Testis (tissue), 3 donors: ENCODE measurements around the gene IL34. TPM values are rescaled to one million over a fixed set of nuclear protein-coding genes. Genes with fewer than 3 reads are reported as not detected.

Experiments used
- DNase-seq: peaks from one replicate; pipeline ENCODE4 v3.0.0-alpha.2; 2019
- H3K27ac ChIP-seq, 2 donors: fragments of 200-600 bp; sonication (generic); one replicate each; pipeline ENCODE4 v1.5.1; 2019
- H3K27me3 ChIP-seq: fragments of 200-600 bp; sonication (generic); one replicate; pipeline ENCODE4 v1.5.1; 2019
- H3K36me3 ChIP-seq: fragments of 200-600 bp; sonication (generic); one replicate; pipeline ENCODE4 v1.5.1; 2017; ENCODE audit warnings: low read depth; ENCODE audit errors: missing control alignments
- H3K4me1 ChIP-seq: fragments of 200-600 bp; sonication (generic); one replicate; pipeline ENCODE4 v1.5.1; 2019
- H3K4me3 ChIP-seq, 2 donors: fragments of 200-600 bp; sonication (generic); one replicate each; pipeline ENCODE4 v1.5.1; 2017 to 2019
- H3K9me3 ChIP-seq: fragments of 200-600 bp; sonication (generic); one replicate; pipeline ENCODE4 v1.5.1; 2017
- POLR2A ChIP-seq: fragments of 450-650 bp; IDR thresholded peaks from one replicate; pipeline ENCODE4 v1.6.1; 2017; ENCODE audit warnings: antibody characterized with exemption, mild to moderate bottlenecking, moderate library complexity
- WGBS, 2 donors: methylation state at CpG; one replicate each; pipeline ENCODE4 v1.1.5; 2018; 5-methylcytosine and 5-hydroxymethylcytosine counted together
- intact Hi-C: fragments of 100-400 bp; cut with DNase I; formaldehyde crosslinking; loops from one replicate; pipeline ENCODE4 v1.15.1; 2023; ENCODE audit warnings: low total_unique reads
- polyA plus RNA-seq: library from polyadenylated mRNA; stranded (reverse); fragments of 350-450 nt; fragmentation: Illumina TruSeq; extraction: RNeasy Lipid Tissue Mini Kit (QIAGEN cat#74804); gene quantifications from one replicate; pipeline ENCODE4 v1.2.3, GENCODE V29; 2014; ENCODE audit warnings: low read depth, low replicate concordance; ENCODE audit not compliant: insufficient read depth
- total RNA-seq, 2 donors: library from RNA; depleted of rRNA; stranded (reverse); fragments of >200 nt; gene quantifications; one replicate each; pipeline ENCODE4 v1.2.3, GENCODE V29; 2016
- TF ChIP-seq, protein P1 (sequence below), 3 experiments: fragments of 450-650 bp in 2 of 3; fragments of 200-600 bp in 1 of 3; sonication (generic) in 1 of 3; IDR thresholded peaks; one replicate each; pipeline ENCODE4 v1.5.1; 2016 to 2019; ENCODE audit warnings: antibody characterized with exemption in 3 of 3, mild to moderate bottlenecking in 2 of 3, moderate library complexity in 1 of 3

Gene IL34
- total and polyA plus RNA-seq, 3 donors from 2014 or later = 5.4 to 11.9 (median 7.9) TPM

DNA sequence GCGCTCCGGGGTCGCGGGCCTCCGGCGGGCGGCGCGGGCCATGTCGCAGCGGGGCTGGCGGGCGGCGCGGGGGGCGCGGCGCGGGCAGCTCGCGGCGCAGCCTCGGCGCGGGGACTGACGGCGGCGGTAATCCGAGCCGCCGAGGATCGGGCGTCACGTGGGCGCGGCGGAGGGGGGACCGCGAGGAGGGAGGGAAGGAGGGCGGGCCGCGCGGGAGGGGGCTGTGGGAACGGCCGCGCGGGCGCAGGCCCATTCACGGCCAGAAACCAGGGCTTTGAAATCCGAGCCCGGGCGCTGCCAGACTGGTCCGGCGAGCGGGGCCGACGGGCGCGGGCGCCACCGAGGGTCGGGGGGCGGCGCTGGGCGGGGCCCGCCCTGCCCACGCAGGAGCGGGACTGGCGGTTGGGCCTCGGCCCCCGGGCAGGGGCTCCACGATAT, 39.6 kb downstream of the IL34 start, which contains the start of gene MTSS2:
MTSS2 (minus strand) TSS at position 116 of the 438 bp plus-strand sequence. CDS start 262 bp downstream, outside the sequence.
- Histone ChIP-seq H3K36me3 (no peaks in the 10 kb centered on the region), H3K27me3 (no peaks in the 10 kb centered on the region), H3K4me3 (peak within 1 kb of the TSS; percentile 39 to 61), H3K9me3 (no peaks in the 10 kb centered on the region), H3K4me1 (peaks cover 44% of the 10 kb centered on the region), H3K27ac (peak within 1 kb of the TSS in 1 of 2 donors; percentile 77)
- WGBS, 2 donors = 1% methylated on average over 31 of the region's 72 CpGs; no CpG with 5 or more reads in 1 of the 2 donors
- peak; percentile 82 for DNase-seq
- intact Hi-C loops = no loop called here
- TF ChIP-seq, protein P1, sequence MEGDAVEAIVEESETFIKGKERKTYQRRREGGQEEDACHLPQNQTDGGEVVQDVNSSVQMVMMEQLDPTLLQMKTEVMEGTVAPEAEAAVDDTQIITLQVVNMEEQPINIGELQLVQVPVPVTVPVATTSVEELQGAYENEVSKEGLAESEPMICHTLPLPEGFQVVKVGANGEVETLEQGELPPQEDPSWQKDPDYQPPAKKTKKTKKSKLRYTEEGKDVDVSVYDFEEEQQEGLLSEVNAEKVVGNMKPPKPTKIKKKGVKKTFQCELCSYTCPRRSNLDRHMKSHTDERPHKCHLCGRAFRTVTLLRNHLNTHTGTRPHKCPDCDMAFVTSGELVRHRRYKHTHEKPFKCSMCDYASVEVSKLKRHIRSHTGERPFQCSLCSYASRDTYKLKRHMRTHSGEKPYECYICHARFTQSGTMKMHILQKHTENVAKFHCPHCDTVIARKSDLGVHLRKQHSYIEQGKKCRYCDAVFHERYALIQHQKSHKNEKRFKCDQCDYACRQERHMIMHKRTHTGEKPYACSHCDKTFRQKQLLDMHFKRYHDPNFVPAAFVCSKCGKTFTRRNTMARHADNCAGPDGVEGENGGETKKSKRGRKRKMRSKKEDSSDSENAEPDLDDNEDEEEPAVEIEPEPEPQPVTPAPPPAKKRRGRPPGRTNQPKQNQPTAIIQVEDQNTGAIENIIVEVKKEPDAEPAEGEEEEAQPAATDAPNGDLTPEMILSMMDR (IDR thresholded peaks at IDR 0.05) = no peak
- TF ChIP-seq POLR2A = no peak

- TF ChIP-seq, protein P1 (IDR thresholded peaks at IDR 0.05) = no peak
- no peak for TF ChIP-seq POLR2A
- Histone ChIP-seq H3K27ac (peak overlapping the region in 1 of 2 donors; percentile 77), H3K27me3 (no peaks in the 10 kb centered on the region), H3K9me3 (no peaks in the 10 kb centered on the region), H3K4me1 (peaks cover 44% of the 10 kb centered on the region), H3K4me3 (peak overlapping the region in 1 of 2 donors; percentile 26), H3K36me3 (no peaks in the 10 kb centered on the region)
- intact Hi-C loops = no loop called here
- 36% methylated on average over 29 of the region's 29 CpGs; no CpG with 5 or more reads in 1 of the 2 donors for WGBS, 2 donors
- DNase-seq = no peak
Measured at GRCh38 chr16:70686376-70687101, 40.2 kb downstream of the IL34 start.

DNA sequence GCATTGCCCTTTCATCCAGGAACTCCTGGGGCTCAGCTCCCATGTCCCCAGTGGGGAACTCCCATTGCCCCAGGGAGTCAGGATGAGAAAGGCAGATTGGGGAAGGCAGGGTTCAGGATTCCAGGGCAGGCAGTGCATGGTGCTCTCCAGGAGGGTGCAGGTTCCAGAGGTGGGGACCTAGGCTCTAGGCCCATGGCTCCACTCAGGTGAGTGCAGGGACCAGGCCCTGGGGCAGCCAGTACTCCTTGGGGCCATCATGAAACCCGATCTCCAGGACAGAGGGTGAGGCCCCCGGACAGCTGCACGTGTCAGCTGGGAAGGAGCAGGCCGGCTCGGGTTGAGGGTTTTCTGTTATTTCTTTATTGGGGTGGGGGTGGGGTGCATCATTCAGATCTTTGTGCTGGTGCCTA, 40.7 kb downstream of the IL34 start:
- Histone ChIP-seq H3K27me3 (no peaks in the 10 kb centered on the region), H3K36me3 (no peaks in the 10 kb centered on the region), H3K27ac (no peak overlapping the region), H3K9me3 (no peaks in the 10 kb centered on the region), H3K4me1 (peaks cover 43% of the 10 kb centered on the region), H3K4me3 (no peak overlapping the region)
- TF ChIP-seq, protein P1 (IDR thresholded peaks at IDR 0.05) = no peak
- no peak for TF ChIP-seq POLR2A
- WGBS, 2 donors = 40 to 50% methylated on average over 2 to 5 of the region's 5 CpGs
- DNase-seq = no peak
- intact Hi-C loops = no loop called here

DNA sequence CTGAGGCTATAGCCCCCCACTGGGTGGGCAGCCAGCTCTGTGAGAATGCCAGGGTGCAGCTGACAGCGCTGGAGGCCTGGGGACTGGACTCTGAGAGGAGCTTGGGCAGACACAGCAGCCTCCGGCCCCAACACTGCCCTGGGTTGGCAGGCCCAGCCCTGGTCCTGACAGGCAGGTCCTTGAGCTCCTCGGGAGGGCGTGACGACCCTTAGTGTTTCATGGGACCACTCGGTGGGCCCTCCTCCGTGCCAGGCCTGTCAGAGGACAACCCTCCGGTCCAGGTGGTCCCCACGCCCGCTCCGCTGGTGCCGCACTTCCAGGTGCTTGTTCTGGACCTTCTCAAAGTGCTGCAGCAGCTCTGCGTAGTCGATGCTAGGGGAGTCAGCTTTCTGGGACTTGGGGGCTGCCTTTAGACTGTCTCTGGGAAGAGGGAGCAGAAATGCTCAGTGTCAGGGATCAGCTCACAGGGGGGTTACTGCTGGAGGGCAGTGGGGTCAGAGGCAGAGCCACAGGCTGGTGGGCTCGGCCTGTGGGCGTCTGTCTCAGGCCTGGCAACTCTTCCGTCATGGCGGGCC, 41.4 kb downstream of the IL34 start:
- H3K27ac ChIP-seq = peak overlapping the region in 1 of 2 donors; percentile 68
- intact Hi-C loops = no loop called here
- H3K4me1 ChIP-seq = peaks cover 46% of the 10 kb centered on the region
- no peak for TF ChIP-seq POLR2A
- TF ChIP-seq, protein P1 (IDR thresholded peaks at IDR 0.05) = no peak
- H3K9me3 ChIP-seq = no peaks in the 10 kb centered on the region
- no peak for DNase-seq
- 89 to 100% methylated on average over 1 to 18 of the region's 18 CpGs for WGBS, 2 donors
- no peaks in the 10 kb centered on the region for H3K36me3 ChIP-seq
- H3K4me3 ChIP-seq = no peak overlapping the region
- no peaks in the 10 kb centered on the region for H3K27me3 ChIP-seq
